HFFc6 (cell line): Measurements from ENCODE around the gene FOS. TPM values are rescaled to one million over a fixed set of nuclear protein-coding genes. Genes with fewer than 3 reads are reported as not detected.

Source experiments
- DNase-seq: peaks from one replicate; pipeline ENCODE4 v3.0.0-alpha.2; 2018
- H3K27ac Mint-ChIP-seq: 2 replicates; pipeline ENCODE4 v1.8.0; 2020; ENCODE audit warnings: mild to moderate bottlenecking, mixed read lengths
- H3K27me3 Mint-ChIP-seq: 2 replicates; pipeline ENCODE4 v1.8.0; 2021; ENCODE audit warnings: mild to moderate bottlenecking, moderate library complexity, mixed read lengths; ENCODE audit not compliant: insufficient read depth
- H3K36me3 Mint-ChIP-seq: 2 replicates; pipeline ENCODE4 v1.8.0; 2021; ENCODE audit warnings: low read depth, mixed read lengths
- H3K4me1 Mint-ChIP-seq: 2 replicates; pipeline ENCODE4 v1.8.0; 2020; ENCODE audit warnings: low read depth, mixed read lengths
- H3K4me3 Mint-ChIP-seq: 2 replicates; pipeline ENCODE4 v1.8.0; 2020; ENCODE audit warnings: mild to moderate bottlenecking, moderate library complexity, mixed read lengths
- H3K9me3 Mint-ChIP-seq: 2 replicates; pipeline ENCODE4 v1.8.0; 2020; ENCODE audit warnings: mild to moderate bottlenecking, mixed read lengths
- CTCF ChIP-seq: fragments of 200-600 bp; sonication (generic); IDR thresholded peaks from 2 replicates; pipeline ENCODE4 v1.5.0; 2021; ENCODE audit warnings: antibody characterized with exemption, mild to moderate bottlenecking
- total RNA-seq, 6 experiments: library from RNA; stranded (reverse); fragmentation: NEBNext Ultra II Directional; extraction: Animal tissue kit (Norgen Biotek cat#: 25700); gene quantifications; 2 replicates in 1 of 6; 3 replicates in 5 of 6; pipeline ENCODE4 v1.2.3, GENCODE V29; 2021

Gene FOS
- total RNA-seq, 6 experiments from 2014 or later, result 118 to 368 (median 342) TPM

GRCh38 chr14:75247939-75248338, 30.7 kb upstream of the FOS start:
- no peak for DNase-seq
- no peak for TF ChIP-seq CTCF
- Mint-ChIP-seq H3K4me1 (peaks cover 10% of the 10 kb centered on the region), H3K27me3 (no peaks in the 10 kb centered on the region; the same call in 1 of the 2 replicates), H3K36me3 (no peaks in the 10 kb centered on the region), H3K9me3 (no peaks in the 10 kb centered on the region), H3K4me3 (no peak overlapping the region), H3K27ac (no peak overlapping the region)

GRCh38 chr14:75249251-75249957, 29.2 kb upstream of the FOS start:
- H3K27ac Mint-ChIP-seq, result no peak overlapping the region
- no peak overlapping the region for H3K4me3 Mint-ChIP-seq
- peaks cover under 1% of the 10 kb centered on the region for H3K27me3 Mint-ChIP-seq
- H3K9me3 Mint-ChIP-seq, result no peaks in the 10 kb centered on the region
- peaks cover 8% of the 10 kb centered on the region for H3K4me1 Mint-ChIP-seq
- H3K36me3 Mint-ChIP-seq, result no peaks in the 10 kb centered on the region
- TF ChIP-seq CTCF, result no peak
- DNase-seq, result no peak

GRCh38 chr14:75249958-75250336, 28.7 kb upstream of the FOS start:
- no peak overlapping the region for H3K4me3 Mint-ChIP-seq
- peaks cover 3% of the 10 kb centered on the region for H3K27me3 Mint-ChIP-seq
- no peak overlapping the region for H3K27ac Mint-ChIP-seq
- H3K4me1 Mint-ChIP-seq, result peaks cover 8% of the 10 kb centered on the region
- TF ChIP-seq CTCF, result no peak
- H3K36me3 Mint-ChIP-seq, result no peaks in the 10 kb centered on the region
- DNase-seq, result no peak
- no peaks in the 10 kb centered on the region for H3K9me3 Mint-ChIP-seq

GRCh38 chr14:75250800-75251199, 27.8 kb upstream of the FOS start:
- no peak for TF ChIP-seq CTCF
- peaks cover 8% of the 10 kb centered on the region for H3K4me1 Mint-ChIP-seq
- H3K27me3 Mint-ChIP-seq, result peaks cover 3% of the 10 kb centered on the region
- no peaks in the 10 kb centered on the region for H3K36me3 Mint-ChIP-seq
- no peak for DNase-seq
- no peak overlapping the region for H3K4me3 Mint-ChIP-seq
- H3K9me3 Mint-ChIP-seq, result no peaks in the 10 kb centered on the region
- H3K27ac Mint-ChIP-seq, result no peak overlapping the region

- no peaks in the 10 kb centered on the region for H3K36me3 Mint-ChIP-seq
- H3K27ac Mint-ChIP-seq, result no peak overlapping the region
- TF ChIP-seq CTCF, result no peak
- peaks cover 15% of the 10 kb centered on the region for H3K4me1 Mint-ChIP-seq
- peaks cover 6% of the 10 kb centered on the region for H3K27me3 Mint-ChIP-seq
- no peak overlapping the region for H3K4me3 Mint-ChIP-seq
- DNase-seq, result no peak
- H3K9me3 Mint-ChIP-seq, result no peaks in the 10 kb centered on the region
These were observed 26.3 kb upstream of the FOS start for GRCh38 chr14:75252254-75252837.
